Erythroblast (primary cell): Measurements from ENCODE around the gene LDLR.

ENCODE experiments used
- GATA1 ChIP-seq: IDR thresholded peaks from 2 replicates; pipeline ENCODE4 v1.6.1; 2011; ENCODE audit warnings: low read depth, mild to moderate bottlenecking, control low read depth, low read length, moderate library complexity
- POLR2A ChIP-seq: IDR thresholded peaks from 2 replicates; pipeline ENCODE4 v1.6.1; 2011; ENCODE audit warnings: mild to moderate bottlenecking, low read length

DNA sequence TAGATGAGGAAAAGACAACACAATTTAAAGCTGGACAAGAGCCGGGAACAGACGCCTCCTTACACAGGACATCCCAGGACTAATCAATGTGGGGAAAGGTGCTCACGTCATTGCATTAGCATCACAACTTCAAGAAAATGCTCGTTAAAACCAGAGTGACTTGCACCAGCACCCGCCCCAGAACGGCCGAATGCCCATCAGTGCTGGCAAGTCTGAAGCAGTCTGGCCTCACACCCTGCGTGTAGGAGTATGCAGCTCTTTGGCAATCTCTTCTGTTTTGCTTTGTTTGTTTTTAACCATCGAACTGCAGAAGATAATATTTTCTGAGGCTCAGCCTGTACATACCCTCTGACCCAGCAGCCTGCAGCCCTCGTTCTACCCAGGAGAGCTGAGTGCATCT is 44.8 kb upstream of the LDLR start:
- TF ChIP-seq POLR2A (no peak), GATA1 (no peak)
